ENCODE data around the gene PTPRM. TPM values are rescaled to one million over a fixed set of nuclear protein-coding genes. Genes with fewer than 3 reads are reported as not detected.

Gene PTPRM
- total and polyA plus RNA-seq, 2 donors: 37.3 to 55.6 TPM

- Histone ChIP-seq H3K4me3 (ENCODE audit: low read length in 2 of 2) (no peak overlapping the region), H3K9me3 (ENCODE audit: control insufficient read depth in 2 of 2, insufficient read depth in 1 of 2, low read length in 1 of 2) (no peaks in the 10 kb centered on the region), H3K27me3 (ENCODE audit: control insufficient read depth in 2 of 2, insufficient read depth in 1 of 2, low read length in 1 of 2) (no peaks in the 10 kb centered on the region), H3K36me3 (ENCODE audit: control insufficient read depth in 2 of 2, insufficient read depth in 2 of 2, low read length in 1 of 2) (no peaks in the 10 kb centered on the region), H3K27ac (ENCODE audit: low read depth in 1 of 2, low read length in 1 of 2) (no peak overlapping the region), H3K4me1 (ENCODE audit: control insufficient read depth in 2 of 2, insufficient read depth in 2 of 2, low read length in 2 of 2) (no peaks in the 10 kb centered on the region)
- no peak for DNase-seq (ENCODE audit: low read depth in 6 of 9, low spot score in 9 of 9)
- 80% methylated on average over 7 of the region's 7 CpGs for WGBS
Observed at GRCh38 chr18:8124232-8125146, 557.4 kb downstream of the PTPRM start.

GRCh38 chr18:8130096-8130495, 563.0 kb downstream of the PTPRM start:
- WGBS: 93% methylated on average over 5 of the region's 5 CpGs
- no peaks in the 10 kb centered on the region for H3K9me3 ChIP-seq (ENCODE audit: control insufficient read depth in 2 of 2, insufficient read depth in 1 of 2, low read length in 1 of 2)
- H3K27me3 ChIP-seq (ENCODE audit: control insufficient read depth in 2 of 2, insufficient read depth in 1 of 2, low read length in 1 of 2): no peaks in the 10 kb centered on the region
- no peak overlapping the region for H3K4me3 ChIP-seq (ENCODE audit: low read length in 2 of 2)
- no peak overlapping the region for H3K27ac ChIP-seq (ENCODE audit: low read depth in 1 of 2, low read length in 1 of 2)
- H3K4me1 ChIP-seq (ENCODE audit: control insufficient read depth in 2 of 2, insufficient read depth in 2 of 2, low read length in 2 of 2): no peaks in the 10 kb centered on the region
- DNase-seq (ENCODE audit: low read depth in 6 of 9, low spot score in 9 of 9): no peak
- no peaks in the 10 kb centered on the region for H3K36me3 ChIP-seq (ENCODE audit: control insufficient read depth in 2 of 2, insufficient read depth in 2 of 2, low read length in 1 of 2)

GRCh38 chr18:8133032-8133431, 565.9 kb downstream of the PTPRM start:
- H3K27ac ChIP-seq (ENCODE audit: low read depth in 1 of 2, low read length in 1 of 2): no peak overlapping the region
- no peaks in the 10 kb centered on the region for H3K4me1 ChIP-seq (ENCODE audit: control insufficient read depth in 2 of 2, insufficient read depth in 2 of 2, low read length in 2 of 2)
- no peak for DNase-seq (ENCODE audit: low read depth in 6 of 9, low spot score in 9 of 9)
- H3K36me3 ChIP-seq (ENCODE audit: control insufficient read depth in 2 of 2, insufficient read depth in 2 of 2, low read length in 1 of 2): no peaks in the 10 kb centered on the region
- H3K27me3 ChIP-seq (ENCODE audit: control insufficient read depth in 2 of 2, insufficient read depth in 1 of 2, low read length in 1 of 2): no peaks in the 10 kb centered on the region
- no peaks in the 10 kb centered on the region for H3K9me3 ChIP-seq (ENCODE audit: control insufficient read depth in 2 of 2, insufficient read depth in 1 of 2, low read length in 1 of 2)
- H3K4me3 ChIP-seq (ENCODE audit: low read length in 2 of 2): no peak overlapping the region

GRCh38 chr18:8133888-8134287, 566.8 kb downstream of the PTPRM start:
- no peak overlapping the region for H3K4me3 ChIP-seq (ENCODE audit: low read length in 2 of 2)
- H3K36me3 ChIP-seq (ENCODE audit: control insufficient read depth in 2 of 2, insufficient read depth in 2 of 2, low read length in 1 of 2): no peaks in the 10 kb centered on the region
- WGBS: 95% methylated on average over 1 of the region's 1 CpG
- no peaks in the 10 kb centered on the region for H3K27me3 ChIP-seq (ENCODE audit: control insufficient read depth in 2 of 2, insufficient read depth in 1 of 2, low read length in 1 of 2)
- DNase-seq (ENCODE audit: low read depth in 6 of 9, low spot score in 9 of 9): no peak
- H3K27ac ChIP-seq (ENCODE audit: low read depth in 1 of 2, low read length in 1 of 2): no peak overlapping the region
- H3K4me1 ChIP-seq (ENCODE audit: control insufficient read depth in 2 of 2, insufficient read depth in 2 of 2, low read length in 2 of 2): no peaks in the 10 kb centered on the region
- H3K9me3 ChIP-seq (ENCODE audit: control insufficient read depth in 2 of 2, insufficient read depth in 1 of 2, low read length in 1 of 2): no peaks in the 10 kb centered on the region

GRCh38 chr18:8139127-8139527, 572.0 kb downstream of the PTPRM start:
- WGBS: 72% methylated on average over 10 of the region's 10 CpGs

GRCh38 chr18:8139891-8140406, 572.8 kb downstream of the PTPRM start:
- no peaks in the 10 kb centered on the region for H3K9me3 ChIP-seq (ENCODE audit: control insufficient read depth in 2 of 2, insufficient read depth in 1 of 2, low read length in 1 of 2)
- H3K4me3 ChIP-seq (ENCODE audit: low read length in 2 of 2): no peak overlapping the region
- no peaks in the 10 kb centered on the region for H3K4me1 ChIP-seq (ENCODE audit: control insufficient read depth in 2 of 2, insufficient read depth in 2 of 2, low read length in 2 of 2)
- peaks cover 0 to 4% of the 10 kb centered on the region in 2 donors for H3K36me3 ChIP-seq (ENCODE audit: control insufficient read depth in 2 of 2, insufficient read depth in 2 of 2, low read length in 1 of 2)
- DNase-seq (ENCODE audit: low read depth in 6 of 9, low spot score in 9 of 9): no peak
- H3K27ac ChIP-seq (ENCODE audit: low read depth in 1 of 2, low read length in 1 of 2): no peak overlapping the region
- H3K27me3 ChIP-seq (ENCODE audit: control insufficient read depth in 2 of 2, insufficient read depth in 1 of 2, low read length in 1 of 2): no peaks in the 10 kb centered on the region
- 96% methylated on average over 7 of the region's 7 CpGs for WGBS

More at GRCh38 chr18:8139127-8139527, 572.0 kb downstream of the PTPRM start:
- Histone ChIP-seq H3K36me3 (ENCODE audit: control insufficient read depth in 2 of 2, insufficient read depth in 2 of 2, low read length in 1 of 2) (no peaks in the 10 kb centered on the region), H3K27me3 (ENCODE audit: control insufficient read depth in 2 of 2, insufficient read depth in 1 of 2, low read length in 1 of 2) (no peaks in the 10 kb centered on the region), H3K27ac (ENCODE audit: low read depth in 1 of 2, low read length in 1 of 2) (no peak overlapping the region), H3K4me3 (ENCODE audit: low read length in 2 of 2) (no peak overlapping the region), H3K9me3 (ENCODE audit: control insufficient read depth in 2 of 2, insufficient read depth in 1 of 2, low read length in 1 of 2) (no peaks in the 10 kb centered on the region), H3K4me1 (ENCODE audit: control insufficient read depth in 2 of 2, insufficient read depth in 2 of 2, low read length in 2 of 2) (no peaks in the 10 kb centered on the region)
- DNase-seq (ENCODE audit: low read depth in 6 of 9, low spot score in 9 of 9): no peak

GRCh38 chr18:8140841-8141501, 573.9 kb downstream of the PTPRM start:
- no peaks in the 10 kb centered on the region for H3K9me3 ChIP-seq (ENCODE audit: control insufficient read depth in 2 of 2, insufficient read depth in 1 of 2, low read length in 1 of 2)
- DNase-seq (ENCODE audit: low read depth in 6 of 9, low spot score in 9 of 9): no peak
- no peak overlapping the region for H3K27ac ChIP-seq (ENCODE audit: low read depth in 1 of 2, low read length in 1 of 2)
- no peaks in the 10 kb centered on the region for H3K4me1 ChIP-seq (ENCODE audit: control insufficient read depth in 2 of 2, insufficient read depth in 2 of 2, low read length in 2 of 2)
- peaks cover 0 to 4% of the 10 kb centered on the region in 2 donors for H3K36me3 ChIP-seq (ENCODE audit: control insufficient read depth in 2 of 2, insufficient read depth in 2 of 2, low read length in 1 of 2)
- no peak overlapping the region for H3K4me3 ChIP-seq (ENCODE audit: low read length in 2 of 2)
- no peaks in the 10 kb centered on the region for H3K27me3 ChIP-seq (ENCODE audit: control insufficient read depth in 2 of 2, insufficient read depth in 1 of 2, low read length in 1 of 2)
- 96% methylated on average over 8 of the region's 8 CpGs for WGBS

- DNase-seq (ENCODE audit: low read depth in 6 of 9, low spot score in 9 of 9): no peak
- no peak overlapping the region for H3K4me3 ChIP-seq (ENCODE audit: low read length in 2 of 2)
- H3K27me3 ChIP-seq (ENCODE audit: control insufficient read depth in 2 of 2, insufficient read depth in 1 of 2, low read length in 1 of 2): no peaks in the 10 kb centered on the region
- H3K4me1 ChIP-seq (ENCODE audit: control insufficient read depth in 2 of 2, insufficient read depth in 2 of 2, low read length in 2 of 2): no peaks in the 10 kb centered on the region
- peaks cover 0 to 4% of the 10 kb centered on the region in 2 donors for H3K36me3 ChIP-seq (ENCODE audit: control insufficient read depth in 2 of 2, insufficient read depth in 2 of 2, low read length in 1 of 2)
- no peaks in the 10 kb centered on the region for H3K9me3 ChIP-seq (ENCODE audit: control insufficient read depth in 2 of 2, insufficient read depth in 1 of 2, low read length in 1 of 2)
- no peak overlapping the region for H3K27ac ChIP-seq (ENCODE audit: low read depth in 1 of 2, low read length in 1 of 2)
- 84% methylated on average over 8 of the region's 8 CpGs for WGBS
Observed at GRCh38 chr18:8142131-8142711, 575.1 kb downstream of the PTPRM start.

GRCh38 chr18:8142932-8143331, 575.8 kb downstream of the PTPRM start:
- WGBS: 93% methylated on average over 2 of the region's 2 CpGs
- Histone ChIP-seq H3K27ac (ENCODE audit: low read depth in 1 of 2, low read length in 1 of 2) (no peak overlapping the region), H3K4me1 (ENCODE audit: control insufficient read depth in 2 of 2, insufficient read depth in 2 of 2, low read length in 2 of 2) (no peaks in the 10 kb centered on the region), H3K4me3 (ENCODE audit: low read length in 2 of 2) (no peak overlapping the region), H3K9me3 (ENCODE audit: control insufficient read depth in 2 of 2, insufficient read depth in 1 of 2, low read length in 1 of 2) (no peaks in the 10 kb centered on the region), H3K36me3 (ENCODE audit: control insufficient read depth in 2 of 2, insufficient read depth in 2 of 2, low read length in 1 of 2) (peaks cover 0 to 4% of the 10 kb centered on the region in 2 donors), H3K27me3 (ENCODE audit: control insufficient read depth in 2 of 2, insufficient read depth in 1 of 2, low read length in 1 of 2) (no peaks in the 10 kb centered on the region)
- DNase-seq (ENCODE audit: low read depth in 6 of 9, low spot score in 9 of 9): peak in 1 of 9 donors; percentile 9
